ENCODE results near the gene HOXC12. TPM values are rescaled to one million over a fixed set of nuclear protein-coding genes. Genes with fewer than 3 reads are reported as not detected.

HOXC12 gene
- total and polyA plus RNA-seq, 2 of the 8 experiments (the other 6 are each of a cell fraction or from before 2014, with no cell fraction given), result not detected

DNA sequence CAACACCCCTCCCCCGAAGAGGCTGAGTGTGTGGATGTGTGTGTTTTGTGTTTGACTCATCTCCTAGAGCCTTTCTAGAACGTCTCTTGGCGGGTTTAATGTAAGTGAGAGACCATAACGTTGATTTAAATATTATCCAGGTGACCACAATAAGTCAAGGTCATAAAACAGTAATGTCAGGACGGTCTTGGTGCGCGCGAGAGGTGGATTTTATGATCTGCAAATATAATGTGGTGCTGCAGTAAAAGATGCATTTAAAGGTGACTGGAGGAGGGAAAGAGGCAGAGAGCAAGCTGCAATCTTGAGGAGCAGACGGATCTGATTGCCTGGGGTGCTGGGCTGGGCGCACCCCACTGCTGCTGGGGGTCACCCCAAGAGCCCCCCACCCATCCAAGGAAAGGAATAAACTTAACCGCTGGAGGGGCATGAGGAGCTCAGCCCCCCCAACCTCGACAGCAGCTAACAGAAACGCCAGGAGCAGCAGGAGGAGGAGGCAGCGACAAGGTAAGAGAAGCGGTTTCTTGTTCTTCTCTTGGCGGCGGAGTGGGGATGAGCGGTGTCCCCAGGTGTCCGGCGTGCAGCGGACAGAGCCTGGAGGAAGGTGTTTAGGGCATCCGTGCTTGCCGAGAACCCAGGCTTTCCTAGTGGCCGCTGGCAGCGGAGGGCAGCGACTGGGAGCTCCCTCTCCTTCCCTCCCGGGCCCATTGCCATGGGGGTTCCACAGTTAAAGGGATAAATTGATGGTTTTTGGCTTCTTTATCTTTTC is 35.8 kb downstream of the HOXC12 start (continued):
- TF ChIP-seq BCL11A (IDR thresholded peaks at IDR 0.05; ENCODE audit: low read depth in 2 of 2, low read length in 2 of 2) (no peak), ASH2L (IDR thresholded peaks at IDR 0.05; ENCODE audit: low read length) (no peak), RXRA (IDR thresholded peaks at IDR 0.05; ENCODE audit: insufficient read depth, low read depth, low read length) (no peak)

All from H1 (cell line).